Right forelimb (tissue), 1 donor: Measurements from ENCODE around the gene ITIH1.

Source experiments
- DNase-seq: peaks from one replicate; pipeline ENCODE4 v3.0.0-alpha.2; 2018

The ITIH1 gene

GRCh38 chr3:52790741-52791140, 13.3 kb downstream of the ITIH1 start:
- DNase-seq = no peak

- no peak for DNase-seq
Observed at GRCh38 chr3:52791366-52791765, 14.0 kb downstream of the ITIH1 start.

GRCh38 chr3:52791928-52792327, 14.5 kb downstream of the ITIH1 start:
- no peak for DNase-seq

- DNase-seq = no peak
Observed at GRCh38 chr3:52792413-52792812, 15.0 kb downstream of the ITIH1 start.

GRCh38 chr3:52792961-52793695, 15.7 kb downstream of the ITIH1 start:
- no peak for DNase-seq

- DNase-seq = no peak
Observed at GRCh38 chr3:52793702-52794611, 16.6 kb downstream of the ITIH1 start.

GRCh38 chr3:52794612-52795099, 17.3 kb downstream of the ITIH1 start, which contains the start of gene ITIH3:
Gene ITIH3, plus strand, starts transcription at chr3:52794796. Its CDS starts 8 bp downstream, at chr3:52794804.
- no peak for DNase-seq

GRCh38 chr3:52795298-52795900, 18.0 kb downstream of the ITIH1 start:
- DNase-seq = no peak

GRCh38 chr3:52796411-52796810, 19.0 kb downstream of the ITIH1 start:
- no peak for DNase-seq

- no peak for DNase-seq
Observed at GRCh38 chr3:52798376-52798977, 21.1 kb downstream of the ITIH1 start.

- no peak for DNase-seq
Observed at GRCh38 chr3:52798978-52799476, 21.6 kb downstream of the ITIH1 start.

GRCh38 chr3:52800079-52800478, 22.7 kb downstream of the ITIH1 start:
- DNase-seq = no peak

GRCh38 chr3:52801839-52802238, 24.4 kb downstream of the ITIH1 start:
- DNase-seq = no peak

GRCh38 chr3:52805270-52806039, 28.1 kb downstream of the ITIH1 start:
- DNase-seq = no peak

GRCh38 chr3:52809149-52809548, 31.8 kb downstream of the ITIH1 start:
- DNase-seq = no peak

GRCh38 chr3:52809662-52810377, 32.4 kb downstream of the ITIH1 start:
- no peak for DNase-seq

GRCh38 chr3:52810923-52811322, 33.5 kb downstream of the ITIH1 start:
- DNase-seq = no peak

- no peak for DNase-seq
Observed at GRCh38 chr3:52811452-52812011, 34.1 kb downstream of the ITIH1 start.

- no peak for DNase-seq
Observed at GRCh38 chr3:52813810-52814209, 36.4 kb downstream of the ITIH1 start.

- DNase-seq = no peak
Observed at GRCh38 chr3:52816199-52816598, 38.8 kb downstream of the ITIH1 start.

- no peak for DNase-seq
Observed at GRCh38 chr3:52816654-52817053, 39.3 kb downstream of the ITIH1 start.
